22Rv1 (cell line): Measurements from ENCODE around the gene PACSIN3.

Experiments used
- ZFX ChIP-seq: fragments of 450-650 bp; IDR thresholded peaks from 2 replicates; pipeline ENCODE4 v1.6.1; 2017; ENCODE audit warnings: antibody characterized with exemption, borderline replicate concordance
- TF ChIP-seq, protein P1 (sequence below): fragments of 450-650 bp; IDR thresholded peaks from 2 replicates; pipeline ENCODE4 v1.5.1; 2017; ENCODE audit warnings: mild to moderate bottlenecking

DNA sequence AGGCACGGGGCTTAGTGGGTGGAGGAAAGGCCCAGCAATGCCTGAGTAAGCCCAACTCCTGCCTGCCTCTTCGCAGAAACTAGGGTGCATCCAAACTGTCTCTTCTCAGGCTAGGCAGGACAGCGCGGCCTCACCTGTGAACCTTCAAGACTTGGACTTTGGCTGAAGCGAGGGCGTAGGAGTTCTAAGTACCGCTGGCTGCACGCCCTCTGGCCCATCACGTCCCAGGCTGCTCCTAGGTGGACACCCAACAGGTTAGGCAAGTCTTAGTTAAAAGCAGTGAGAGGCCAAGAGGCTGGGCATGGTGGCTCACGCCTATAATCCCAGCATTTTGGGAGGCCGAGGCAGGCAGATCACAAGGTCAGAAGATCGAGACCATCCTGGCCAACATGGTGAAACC is 26.7 kb upstream of the PACSIN3 start:
- TF ChIP-seq, protein P1, sequence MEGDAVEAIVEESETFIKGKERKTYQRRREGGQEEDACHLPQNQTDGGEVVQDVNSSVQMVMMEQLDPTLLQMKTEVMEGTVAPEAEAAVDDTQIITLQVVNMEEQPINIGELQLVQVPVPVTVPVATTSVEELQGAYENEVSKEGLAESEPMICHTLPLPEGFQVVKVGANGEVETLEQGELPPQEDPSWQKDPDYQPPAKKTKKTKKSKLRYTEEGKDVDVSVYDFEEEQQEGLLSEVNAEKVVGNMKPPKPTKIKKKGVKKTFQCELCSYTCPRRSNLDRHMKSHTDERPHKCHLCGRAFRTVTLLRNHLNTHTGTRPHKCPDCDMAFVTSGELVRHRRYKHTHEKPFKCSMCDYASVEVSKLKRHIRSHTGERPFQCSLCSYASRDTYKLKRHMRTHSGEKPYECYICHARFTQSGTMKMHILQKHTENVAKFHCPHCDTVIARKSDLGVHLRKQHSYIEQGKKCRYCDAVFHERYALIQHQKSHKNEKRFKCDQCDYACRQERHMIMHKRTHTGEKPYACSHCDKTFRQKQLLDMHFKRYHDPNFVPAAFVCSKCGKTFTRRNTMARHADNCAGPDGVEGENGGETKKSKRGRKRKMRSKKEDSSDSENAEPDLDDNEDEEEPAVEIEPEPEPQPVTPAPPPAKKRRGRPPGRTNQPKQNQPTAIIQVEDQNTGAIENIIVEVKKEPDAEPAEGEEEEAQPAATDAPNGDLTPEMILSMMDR, result no peak
- no peak for TF ChIP-seq ZFX
